Astrocyte of the spinal cord (primary cell): ENCODE measurements around the gene ADCY3.
"Not testable (repeated sequence)": the region's sequence is repeated elsewhere in the genome, so short reads cannot be mapped to it uniquely, and the experiment has no call there.

ENCODE experiments used
- DNase-seq: peaks from one replicate; pipeline ENCODE4 v3.0.0; 2011; ENCODE audit warnings: low read depth, low spot score
- H3K4me3 ChIP-seq: 2 replicates; pipeline ENCODE4 v1.5.1; 2011; ENCODE audit warnings: low read depth, mild to moderate bottlenecking, low read length, moderate library complexity
- CTCF ChIP-seq: IDR thresholded peaks from 2 replicates; pipeline ENCODE4 v1.5.1; 2012; ENCODE audit warnings: low read depth, mild to moderate bottlenecking, low read length, inconsistent platforms
- in situ Hi-C: cut with HindIII; loops from 2 replicates; pipeline ENCODE4 v1.10.0; 2017; ENCODE audit warnings: low sequenced_read_pairs

Gene ADCY3

GRCh38 chr2:24813691-24814137 is 106.3 kb downstream of the ADCY3 start:
- H3K4me3 ChIP-seq: no peak overlapping the region
- in situ Hi-C loops: no loop called here
- DNase-seq: no peak
- TF ChIP-seq CTCF: no peak

GRCh38 chr2:24809316-24810007 is 110.6 kb downstream of the ADCY3 start:
- in situ Hi-C loops: no loop called here
- DNase-seq: no peak
- no peak for TF ChIP-seq CTCF

GRCh38 chr2:24806661-24807036 is 113.4 kb downstream of the ADCY3 start:
- in situ Hi-C loops: no loop called here
- DNase-seq: no peak
- no peak for TF ChIP-seq CTCF
- no peak overlapping the region for H3K4me3 ChIP-seq

More at GRCh38 chr2:24809316-24810007, 110.6 kb downstream of the ADCY3 start:
- H3K4me3 ChIP-seq: no peak overlapping the region

- DNase-seq, in situ Hi-C loops: not testable (repeated sequence)
Measured at GRCh38 chr2:24805811-24806660, 114.0 kb downstream of the ADCY3 start.

GRCh38 chr2:24800487-24800886 is 119.5 kb downstream of the ADCY3 start:
- in situ Hi-C loops, H3K4me3 ChIP-seq, DNase-seq: not testable (repeated sequence)

More at GRCh38 chr2:24805811-24806660, 114.0 kb downstream of the ADCY3 start:
- H3K4me3 ChIP-seq: not testable (repeated sequence)

- no peak for TF ChIP-seq CTCF
- in situ Hi-C loops: no loop called here
- no peak overlapping the region for H3K4me3 ChIP-seq
- no peak for DNase-seq
Measured at GRCh38 chr2:24797644-24798043, 122.4 kb downstream of the ADCY3 start.

- peak overlapping the region; percentile 78 for H3K4me3 ChIP-seq
- no peak for TF ChIP-seq CTCF
- peak; percentile 46 for DNase-seq
Measured at GRCh38 chr2:24793761-24794435, 126.1 kb downstream of the ADCY3 start.

More at GRCh38 chr2:24793761-24794435, 126.1 kb downstream of the ADCY3 start:
- in situ Hi-C loops: no loop called here
